ENCODE measurements around the gene SMTN. TPM values are rescaled to one million over a fixed set of nuclear protein-coding genes. Genes with fewer than 3 reads are reported as not detected.

SMTN gene
- total and polyA plus RNA-seq, 9 of the 15 experiments (the other 6 are each of a cell fraction or from before 2014, with no cell fraction given) = 2.5 to 41.1 (median 16.1) TPM

GRCh38 chr22:31086703-31087330 lies 5.7 kb downstream of the SMTN start (continued):
- TF ChIP-seq KLF13 (tag; IDR thresholded peaks at IDR 0.05; ENCODE audit: borderline replicate concordance, low read depth) = no peak
- TF ChIP-seq HNRNPLL (IDR thresholded peaks at IDR 0.05; ENCODE audit: low read depth, low read length, poor library complexity, severe bottlenecking) = no peak
- peak; percentile 16; the same call in 1 of the 2 replicates for TF ChIP-seq TAL1 (IDR thresholded peaks at IDR 0.05)
- TF ChIP-seq ATF1 (CRISPR knock-in tag; IDR thresholded peaks at IDR 0.05) = no peak
- TF ChIP-seq ATF1 (tag; IDR thresholded peaks at IDR 0.05) = no peak
- no peak for TF ChIP-seq PKNOX1 (IDR thresholded peaks at IDR 0.05)
- no peak for TF ChIP-seq KHSRP (IDR thresholded peaks at IDR 0.05)
- no peak for TF ChIP-seq DLX4 (CRISPR knock-in tag; IDR thresholded peaks at IDR 0.05)
- TF ChIP-seq MTA3 (IDR thresholded peaks at IDR 0.05; ENCODE audit: borderline replicate concordance) = no peak
- no peak for TF ChIP-seq ZBTB26 (CRISPR knock-in tag; IDR thresholded peaks at IDR 0.05)
- TF ChIP-seq ZNF318 (IDR thresholded peaks at IDR 0.05; ENCODE audit: borderline replicate concordance in 1 of 2, low read depth in 1 of 2) = no peak
- TF ChIP-seq TCF3 (CRISPR knock-in tag; IDR thresholded peaks at IDR 0.05) = 0 out of 2 replicates have a peak, but pooled peaks have one; percentile 8
- no peak for TF ChIP-seq ERF (CRISPR knock-in tag; IDR thresholded peaks at IDR 0.05)
- no peak for TF ChIP-seq MTF1 (CRISPR knock-in tag; IDR thresholded peaks at IDR 0.05; ENCODE audit: borderline replicate concordance)
- TF ChIP-seq RFX5 (IDR thresholded peaks at IDR 0.05; ENCODE audit: low read depth, low read length) = no peak
- TF ChIP-seq ARID1B (IDR thresholded peaks at IDR 0.05) = peak; percentile 41; the same call in 1 of the 2 replicates
- no peak for TF ChIP-seq RBM39 (optimal IDR thresholded peaks at IDR 0.05; ENCODE audit: low read depth, low read length)
- no peak for TF ChIP-seq ZNF347 (CRISPR knock-in tag; IDR thresholded peaks at IDR 0.05; ENCODE audit: low read depth)

Measured in K562 (cell line).